Astrocyte (in vitro differentiated cells and primary cell): ENCODE results near the gene CFAP45.

ENCODE experiments used
- EZH2 ChIP-seq: IDR thresholded peaks from 2 replicates; pipeline ENCODE4 v1.6.1; 2012; ENCODE audit warnings: mild to moderate bottlenecking, low read length, inconsistent platforms; ENCODE audit not compliant: insufficient read depth
- TF ChIP-seq, protein P1 (sequence below): IDR thresholded peaks from 2 replicates; pipeline ENCODE4 v1.5.1; 2011; ENCODE audit warnings: low read depth, mild to moderate bottlenecking, inconsistent platforms, low read length, moderate library complexity; ENCODE audit not compliant: insufficient read depth

DNA sequence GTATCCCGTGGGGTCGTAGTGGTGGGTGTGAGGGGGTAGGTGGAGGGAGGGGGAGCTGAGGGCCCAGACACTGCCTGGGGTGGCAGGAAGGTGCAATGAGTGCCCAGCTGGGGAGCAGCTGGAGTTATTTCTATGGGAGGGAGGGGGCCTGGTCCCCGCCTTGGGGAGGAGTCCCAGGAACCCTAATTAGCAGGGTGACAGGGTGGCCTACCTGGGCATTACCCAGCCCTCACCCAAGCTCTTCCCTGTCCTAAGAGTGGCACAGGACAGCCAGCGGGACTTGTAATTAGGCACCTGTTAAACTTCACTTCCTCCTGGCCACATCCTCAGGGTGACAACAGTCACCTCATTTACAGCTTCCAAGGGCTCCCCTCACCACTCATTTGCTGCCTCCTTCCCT lies 37.4 kb downstream of the CFAP45 start, which contains the start of gene VSIG8:
- TF ChIP-seq, protein P1, sequence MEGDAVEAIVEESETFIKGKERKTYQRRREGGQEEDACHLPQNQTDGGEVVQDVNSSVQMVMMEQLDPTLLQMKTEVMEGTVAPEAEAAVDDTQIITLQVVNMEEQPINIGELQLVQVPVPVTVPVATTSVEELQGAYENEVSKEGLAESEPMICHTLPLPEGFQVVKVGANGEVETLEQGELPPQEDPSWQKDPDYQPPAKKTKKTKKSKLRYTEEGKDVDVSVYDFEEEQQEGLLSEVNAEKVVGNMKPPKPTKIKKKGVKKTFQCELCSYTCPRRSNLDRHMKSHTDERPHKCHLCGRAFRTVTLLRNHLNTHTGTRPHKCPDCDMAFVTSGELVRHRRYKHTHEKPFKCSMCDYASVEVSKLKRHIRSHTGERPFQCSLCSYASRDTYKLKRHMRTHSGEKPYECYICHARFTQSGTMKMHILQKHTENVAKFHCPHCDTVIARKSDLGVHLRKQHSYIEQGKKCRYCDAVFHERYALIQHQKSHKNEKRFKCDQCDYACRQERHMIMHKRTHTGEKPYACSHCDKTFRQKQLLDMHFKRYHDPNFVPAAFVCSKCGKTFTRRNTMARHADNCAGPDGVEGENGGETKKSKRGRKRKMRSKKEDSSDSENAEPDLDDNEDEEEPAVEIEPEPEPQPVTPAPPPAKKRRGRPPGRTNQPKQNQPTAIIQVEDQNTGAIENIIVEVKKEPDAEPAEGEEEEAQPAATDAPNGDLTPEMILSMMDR: no peak
- TF ChIP-seq EZH2: no peak
